K562 (cell line): ENCODE measurements around the gene ANKS1A. TPM values are rescaled to one million over a fixed set of nuclear protein-coding genes. Genes with fewer than 3 reads are reported as not detected.

ENCODE experiments used
- ATAC-seq: fragments of 200-7000 bp; cut with Tn5 transposase; 3 replicates; pipeline ENCODE4 v1.9.1; 2020; ENCODE audit warnings: moderate library complexity
- BruUV-seq: library from RNA; stranded (reverse); fragments of 400-500 nt; replicated peaks from 2 replicates; lab custom pipeline; 2021; lab: Mats Ljungman, UMichigan
- CTCF ChIA-PET: fragments of 300-600 bp; formaldehyde crosslinking; extraction: SDS; loops from one replicate; lab custom pipeline; 2021; ENCODE audit warnings: low intra/inter-chr PET ratio; lab: Yijun Ruan, JAX
- POLR2A ChIA-PET: fragments of 300-600, 350-650 bp; sonication (Branson Sonifier 250); formaldehyde crosslinking; extraction: SDS; loops from one replicate; lab custom pipeline; 2021; ENCODE audit warnings: antibody characterized with exemption, inconsistent platforms; lab: Yijun Ruan, JAX
- DNase-seq, 4 experiments: peaks; one replicate each; pipeline versions ENCODE4 v3.0.0 to v3.0.0-alpha.2; 2011 to 2018; ENCODE audit warnings: low spot score in 3 of 4, mixed read lengths in 3 of 4; ENCODE audit errors: extremely low read depth in 1 of 4
- FAIRE-seq: peaks from 2 replicates; lab custom pipeline; 2011; peaks lifted over from hg19 to GRCh38; lab: Jason Lieb, UNC
- H2AFZ ChIP-seq: 2 replicates; pipeline ENCODE4 v1.6.0; 2011; ENCODE audit warnings: low read depth, low read length, control low read depth, inconsistent platforms
- H3K27ac ChIP-seq: fragments of 200-600 bp; 3 replicates; pipeline ENCODE4 v1.8.0; 2011; ENCODE audit warnings: low read depth, mild to moderate bottlenecking, control low read depth, inconsistent platforms, low read length, moderate library complexity, mixed read lengths; ENCODE audit errors: extremely low read depth
- H3K27me3 ChIP-seq, 2 experiments: fragments of 300-600 bp in 1 of 2; 2 replicates in 1 of 2; 3 replicates in 1 of 2; pipeline versions ENCODE4 v1.6.0 to v1.8.0; 2011; ENCODE audit warnings: inconsistent platforms in 2 of 2, low read length in 2 of 2, mild to moderate bottlenecking in 1 of 2, mixed read lengths in 1 of 2, moderate library complexity in 1 of 2; ENCODE audit not compliant: control insufficient read depth in 2 of 2, insufficient read depth in 2 of 2
- H3K36me3 ChIP-seq: fragments of 300-600 bp; 3 replicates; pipeline ENCODE4 v1.8.0; 2011; ENCODE audit warnings: mild to moderate bottlenecking, low read length, inconsistent platforms; ENCODE audit not compliant: control insufficient read depth, insufficient read depth
- H3K4me1 ChIP-seq, 2 experiments: fragments of 200-600 bp in 1 of 2; replicated peaks in 1 of 2; 2 replicates in 1 of 2; 3 replicates in 1 of 2; pipeline versions ENCODE4 v1.5.1 to v1.8.0; 2011; ENCODE audit warnings: inconsistent platforms in 2 of 2, low read length in 2 of 2, mild to moderate bottlenecking in 1 of 2, mixed read lengths in 1 of 2, moderate library complexity in 1 of 2; ENCODE audit not compliant: control insufficient read depth in 2 of 2, insufficient read depth in 2 of 2
- H3K4me2 ChIP-seq: 2 replicates; pipeline ENCODE4 v1.6.1; 2011; ENCODE audit warnings: low read length, control low read depth, inconsistent platforms, mixed read lengths; ENCODE audit not compliant: insufficient read depth
- H3K4me3 ChIP-seq: fragments of 200-600 bp; sonication (generic), shearing (Covaris generic); 2 replicates; pipeline ENCODE4 v1.5.1; 2016; ENCODE audit warnings: control low read depth, inconsistent platforms
- H3K79me2 ChIP-seq: fragments of 200-600 bp; 3 replicates; pipeline ENCODE4 v1.8.0; 2011; ENCODE audit warnings: low read length, inconsistent platforms; ENCODE audit not compliant: control insufficient read depth, insufficient read depth
- H3K9ac ChIP-seq, 2 experiments: 2 replicates each; pipeline versions ENCODE4 v1.6.0 to v1.6.1; 2011; ENCODE audit warnings: low read depth in 2 of 2, low read length in 2 of 2, control low read depth in 1 of 2, inconsistent platforms in 1 of 2, mild to moderate bottlenecking in 1 of 2, mixed read lengths in 1 of 2; ENCODE audit not compliant: insufficient read depth in 1 of 2
- H3K9me1 ChIP-seq: one replicate; pipeline ENCODE4 v1.6.0; 2011; ENCODE audit warnings: inconsistent platforms, mild to moderate bottlenecking, low read length, moderate library complexity; ENCODE audit not compliant: control insufficient read depth, insufficient read depth
- H3K9me3 ChIP-seq: replicated peaks from 2 replicates; pipeline ENCODE4 v1.5.1; 2011; ENCODE audit warnings: low read depth, low read length, inconsistent platforms; ENCODE audit not compliant: control insufficient read depth, insufficient read depth
- H4K20me1 ChIP-seq: replicated peaks from 2 replicates; pipeline ENCODE4 v1.6.1; 2011; ENCODE audit warnings: low read length, inconsistent platforms, mixed read lengths; ENCODE audit not compliant: control insufficient read depth, insufficient read depth
- ELK1 ChIP-seq: sonication (generic); formaldehyde crosslinking; IDR thresholded peaks from 2 replicates; pipeline ENCODE4 v1.8.1; 2022; ENCODE audit warnings: missing genetic modification reagents
- JUND ChIP-seq, 2 experiments: IDR thresholded peaks; 2 replicates in 1 of 2; 3 replicates in 1 of 2; pipeline ENCODE4 v1.6.1; 2011; ENCODE audit warnings: borderline replicate concordance in 2 of 2, low read depth in 2 of 2, low read length in 2 of 2, improper control_type of control experiment in 1 of 2, missing biosample characterization in 1 of 2, missing genetic modification characterization in 1 of 2, missing genetic modification reagents in 1 of 2
- LEF1 ChIP-seq: fragments of 450-650 bp; IDR thresholded peaks from 2 replicates; pipeline ENCODE4 v1.6.1; 2016; ENCODE audit warnings: mild to moderate bottlenecking
- MYC ChIP-seq, 2 experiments: fragments of 250-450 bp in 1 of 2; sonication (Bioruptor Pico) in 1 of 2; IDR thresholded peaks; 2 replicates each; pipeline versions ENCODE4 v1.5.1 to v1.6.1; 2012 to 2021; ENCODE audit warnings: low read depth in 2 of 2, borderline replicate concordance in 1 of 2, improper control_type of control experiment in 1 of 2, low read length in 1 of 2, mild to moderate bottlenecking in 1 of 2, moderate library complexity in 1 of 2
- TSC22D4 ChIP-seq: fragments of 450-650 bp; IDR thresholded peaks from 2 replicates; pipeline ENCODE4 v1.6.1; 2016; ENCODE audit warnings: missing genetic modification characterization, missing biosample characterization, control low read depth
- ZNF24 ChIP-seq: fragments of 450-650 bp; IDR thresholded peaks from 2 replicates; pipeline ENCODE4 v1.6.1; 2016
- WGBS: fragments of 100-300 bp; shearing (Covaris generic); methylation state at CpG from one replicate; pipeline ENCODE4 v1.1.6; 2016; ENCODE audit warnings: low coverage, mixed read lengths; ENCODE audit not compliant: insufficient coverage; ENCODE audit errors: missing lambda C conversion rate; 5-methylcytosine and 5-hydroxymethylcytosine counted together
- in situ Hi-C: fragments of 300-500 bp; cut with MboI; formaldehyde crosslinking; loops from 4 replicates; pipeline ENCODE4 v1.15.0; 2018; ENCODE audit warnings: inconsistent platforms, mixed read lengths
- intact Hi-C: fragments of 100-400 bp; cut with micrococcal nuclease; formaldehyde crosslinking; loops from 2 replicates; pipeline ENCODE4 v1.14.2; 2022
- polyA plus RNA-seq, 8 experiments: library from polyadenylated mRNA; depleted of rRNA in 4 of 8; stranded (reverse) in 5 of 8; unstranded in 3 of 8; fragments of >200 nt; fragmentation: Nextera tagmentation in 2 of 8; fragmentation: Illumina TruSeq in 1 of 8; extraction: Ambion mirVana in 2 of 8; extraction: Trizol in 1 of 8; gene quantifications; 2 replicates each; pipeline versions ENCODE4 v1.2.1 to v1.2.3, GENCODE V29; 2011 to 2014; ENCODE audit warnings: inconsistent platforms in 1 of 8, missing spikeins in 1 of 8
- total RNA-seq, 7 experiments: library from RNA; depleted of rRNA in 6 of 7; stranded (reverse); fragments of >200 nt in 6 of 7; fragmentation: Illumina TruSeq in 2 of 7; extraction: Trizol in 2 of 7; gene quantifications; 2 replicates each; pipeline versions ENCODE4 v1.2.1 to v1.2.3, GENCODE V29; 2011 to 2021; ENCODE audit warnings: low replicate concordance in 1 of 7
- TF ChIP-seq, protein P1 (sequence below), 3 experiments: fragments of 200-800 bp in 1 of 3; fragments of 250-450 bp in 1 of 3; fragments of 450-650 bp in 1 of 3; sonication (Bioruptor Pico) in 1 of 3; sonication (Bioruptor generic) in 1 of 3; formaldehyde crosslinking in 1 of 3; IDR thresholded peaks; 2 replicates each; pipeline versions ENCODE4 v1.6.1 to v1.8.0; 2016 to 2022; ENCODE audit warnings: mild to moderate bottlenecking in 2 of 3, missing genetic modification characterization in 2 of 3, missing compliant biosample characterization in 1 of 3, moderate library complexity in 1 of 3
- TF ChIP-seq, protein P2 (sequence below): sonication (generic); formaldehyde crosslinking; IDR thresholded peaks from 2 replicates; pipeline ENCODE4 v1.5.0; 2020; ENCODE audit warnings: missing genetic modification reagents
- TF ChIP-seq, protein P3 (sequence below): sonication (generic); formaldehyde crosslinking; IDR thresholded peaks from 2 replicates; pipeline ENCODE4 v1.8.1; 2023; ENCODE audit warnings: missing genetic modification reagents, mild to moderate bottlenecking, borderline replicate concordance

ANKS1A gene
- total and polyA plus RNA-seq, 9 of the 15 experiments (the other 6 are each of a cell fraction or from before 2014, with no cell fraction given) = 1.1 to 13.8 (median 5.3) TPM

DNA sequence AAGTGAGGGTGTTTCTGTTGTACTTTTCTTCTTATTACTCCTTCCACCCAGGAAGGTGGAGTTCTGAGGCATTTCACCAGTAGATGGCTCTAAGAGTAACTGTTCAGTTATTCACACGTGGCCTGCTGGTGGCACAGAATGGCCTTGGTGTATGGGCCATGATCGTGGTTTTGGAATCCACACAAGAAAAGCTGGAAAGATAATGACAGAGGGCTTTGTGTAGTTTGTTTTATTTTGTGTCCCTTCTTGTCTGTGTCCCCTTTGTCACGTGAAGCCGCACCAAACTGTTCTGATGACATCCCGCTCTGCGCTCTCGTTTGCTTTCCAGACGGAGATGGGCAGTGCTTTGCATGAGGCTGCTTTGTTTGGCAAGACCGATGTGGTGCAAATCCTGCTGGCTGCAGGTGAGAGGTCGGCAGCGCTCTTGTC is 93.4 kb downstream of the ANKS1A start:
- Histone ChIP-seq H4K20me1 (no peaks in the 10 kb centered on the region), H3K4me3 (no peak overlapping the region), H2AFZ (peak overlapping the region; percentile 79), H3K9me1 (no peaks in the 10 kb centered on the region), H3K79me2 (no peaks in the 10 kb centered on the region), H3K4me2 (no peak overlapping the region), H3K27ac (peak overlapping the region; percentile 22; the same call in 2 of the 3 replicates), H3K9me3 (no peaks in the 10 kb centered on the region), H3K4me1 (peaks cover 9 to 15% of the 10 kb centered on the region in 2 experiments; a peak in 3 of 5 replicates), H3K9ac (peak overlapping the region in 1 of 2 experiments; percentile 3; a peak in 1 of 4 replicates), H3K27me3 (no peaks in the 10 kb centered on the region), H3K36me3 (peaks cover 48% of the 10 kb centered on the region)
- ATAC-seq (peak; percentile 88), FAIRE-seq (peak; percentile 80), DNase-seq (peak; percentile 55 to 66 (median 60))
- in situ Hi-C loops = no loop called here
- ChIA-PET CTCF (interaction anchor here (0.5 to 0.9 kb wide), 3 partner anchors 135 to 259 kb away, joined by 3 read pairs; no protein-coding TSS in a partner anchor), POLR2A (no interaction called here)
- WGBS = 78% methylated on average over 11 of the region's 11 CpGs
- intact Hi-C loops = loop anchor here (10.0 kb wide), 1 partner anchor 818 kb away; no protein-coding TSS in a partner anchor
- BruUV-seq = no TSS peak
- TF ChIP-seq, protein P1, sequence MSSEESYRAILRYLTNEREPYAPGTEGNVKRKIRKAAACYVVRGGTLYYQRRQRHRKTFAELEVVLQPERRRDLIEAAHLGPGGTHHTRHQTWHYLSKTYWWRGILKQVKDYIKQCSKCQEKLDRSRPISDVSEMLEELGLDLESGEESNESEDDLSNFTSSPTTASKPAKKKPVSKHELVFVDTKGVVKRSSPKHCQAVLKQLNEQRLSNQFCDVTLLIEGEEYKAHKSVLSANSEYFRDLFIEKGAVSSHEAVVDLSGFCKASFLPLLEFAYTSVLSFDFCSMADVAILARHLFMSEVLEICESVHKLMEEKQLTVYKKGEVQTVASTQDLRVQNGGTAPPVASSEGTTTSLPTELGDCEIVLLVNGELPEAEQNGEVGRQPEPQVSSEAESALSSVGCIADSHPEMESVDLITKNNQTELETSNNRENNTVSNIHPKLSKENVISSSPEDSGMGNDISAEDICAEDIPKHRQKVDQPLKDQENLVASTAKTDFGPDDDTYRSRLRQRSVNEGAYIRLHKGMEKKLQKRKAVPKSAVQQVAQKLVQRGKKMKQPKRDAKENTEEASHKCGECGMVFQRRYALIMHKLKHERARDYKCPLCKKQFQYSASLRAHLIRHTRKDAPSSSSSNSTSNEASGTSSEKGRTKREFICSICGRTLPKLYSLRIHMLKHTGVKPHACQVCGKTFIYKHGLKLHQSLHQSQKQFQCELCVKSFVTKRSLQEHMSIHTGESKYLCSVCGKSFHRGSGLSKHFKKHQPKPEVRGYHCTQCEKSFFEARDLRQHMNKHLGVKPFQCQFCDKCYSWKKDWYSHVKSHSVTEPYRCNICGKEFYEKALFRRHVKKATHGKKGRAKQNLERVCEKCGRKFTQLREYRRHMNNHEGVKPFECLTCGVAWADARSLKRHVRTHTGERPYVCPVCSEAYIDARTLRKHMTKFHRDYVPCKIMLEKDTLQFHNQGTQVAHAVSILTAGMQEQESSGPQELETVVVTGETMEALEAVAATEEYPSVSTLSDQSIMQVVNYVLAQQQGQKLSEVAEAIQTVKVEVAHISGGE (CRISPR knock-in tag; IDR thresholded peaks at IDR 0.05) = no peak
- TF ChIP-seq JUND (IDR thresholded peaks at IDR 0.05; ENCODE audit: borderline replicate concordance, low read depth, low read length) (0 out of 2 replicates have a peak, but pooled peaks have one; percentile 1), JUND (tag; IDR thresholded peaks at IDR 0.05; ENCODE audit: borderline replicate concordance, low read depth, low read length) (no peak), TSC22D4 (tag) (no peak), ZNF24 (peak; percentile 43; the same call in 1 of the 2 replicates), LEF1 (0 out of 2 replicates have a peak, but pooled peaks have one; percentile 18), ELK1 (CRISPR knock-in tag) (no peak), MYC (IDR thresholded peaks at IDR 0.05; ENCODE audit: low read depth, low read length) (peak; percentile 85), MYC (CRISPR knock-in tag; IDR thresholded peaks at IDR 0.05; ENCODE audit: borderline replicate concordance, low read depth) (no peak)
- TF ChIP-seq, protein P2, sequence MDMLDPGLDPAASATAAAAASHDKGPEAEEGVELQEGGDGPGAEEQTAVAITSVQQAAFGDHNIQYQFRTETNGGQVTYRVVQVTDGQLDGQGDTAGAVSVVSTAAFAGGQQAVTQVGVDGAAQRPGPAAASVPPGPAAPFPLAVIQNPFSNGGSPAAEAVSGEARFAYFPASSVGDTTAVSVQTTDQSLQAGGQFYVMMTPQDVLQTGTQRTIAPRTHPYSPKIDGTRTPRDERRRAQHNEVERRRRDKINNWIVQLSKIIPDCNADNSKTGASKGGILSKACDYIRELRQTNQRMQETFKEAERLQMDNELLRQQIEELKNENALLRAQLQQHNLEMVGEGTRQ (CRISPR knock-in tag) = peak; percentile 22; the same call in 1 of the 2 replicates
- TF ChIP-seq, protein P3, sequence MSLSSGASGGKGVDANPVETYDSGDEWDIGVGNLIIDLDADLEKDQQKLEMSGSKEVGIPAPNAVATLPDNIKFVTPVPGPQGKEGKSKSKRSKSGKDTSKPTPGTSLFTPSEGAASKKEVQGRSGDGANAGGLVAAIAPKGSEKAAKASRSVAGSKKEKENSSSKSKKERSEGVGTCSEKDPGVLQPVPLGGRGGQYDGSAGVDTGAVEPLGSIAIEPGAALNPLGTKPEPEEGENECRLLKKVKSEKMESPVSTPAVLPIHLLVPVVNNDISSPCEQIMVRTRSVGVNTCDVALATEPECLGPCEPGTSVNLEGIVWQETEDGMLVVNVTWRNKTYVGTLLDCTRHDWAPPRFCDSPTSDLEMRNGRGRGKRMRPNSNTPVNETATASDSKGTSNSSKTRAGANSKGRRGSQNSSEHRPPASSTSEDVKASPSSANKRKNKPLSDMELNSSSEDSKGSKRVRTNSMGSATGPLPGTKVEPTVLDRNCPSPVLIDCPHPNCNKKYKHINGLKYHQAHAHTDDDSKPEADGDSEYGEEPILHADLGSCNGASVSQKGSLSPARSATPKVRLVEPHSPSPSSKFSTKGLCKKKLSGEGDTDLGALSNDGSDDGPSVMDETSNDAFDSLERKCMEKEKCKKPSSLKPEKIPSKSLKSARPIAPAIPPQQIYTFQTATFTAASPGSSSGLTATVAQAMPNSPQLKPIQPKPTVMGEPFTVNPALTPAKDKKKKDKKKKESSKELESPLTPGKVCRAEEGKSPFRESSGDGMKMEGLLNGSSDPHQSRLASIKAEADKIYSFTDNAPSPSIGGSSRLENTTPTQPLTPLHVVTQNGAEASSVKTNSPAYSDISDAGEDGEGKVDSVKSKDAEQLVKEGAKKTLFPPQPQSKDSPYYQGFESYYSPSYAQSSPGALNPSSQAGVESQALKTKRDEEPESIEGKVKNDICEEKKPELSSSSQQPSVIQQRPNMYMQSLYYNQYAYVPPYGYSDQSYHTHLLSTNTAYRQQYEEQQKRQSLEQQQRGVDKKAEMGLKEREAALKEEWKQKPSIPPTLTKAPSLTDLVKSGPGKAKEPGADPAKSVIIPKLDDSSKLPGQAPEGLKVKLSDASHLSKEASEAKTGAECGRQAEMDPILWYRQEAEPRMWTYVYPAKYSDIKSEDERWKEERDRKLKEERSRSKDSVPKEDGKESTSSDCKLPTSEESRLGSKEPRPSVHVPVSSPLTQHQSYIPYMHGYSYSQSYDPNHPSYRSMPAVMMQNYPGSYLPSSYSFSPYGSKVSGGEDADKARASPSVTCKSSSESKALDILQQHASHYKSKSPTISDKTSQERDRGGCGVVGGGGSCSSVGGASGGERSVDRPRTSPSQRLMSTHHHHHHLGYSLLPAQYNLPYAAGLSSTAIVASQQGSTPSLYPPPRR = no peak
